Stimulated activated CD4-positive, alpha-beta T cell treated with anti-CD3 and anti-CD28 coated beads, Interleukin-15, amount 100 ng/mL, for 1 hour (primary cell): ENCODE measurements around the gene TRABD2B.

Source experiments
- DNase-seq, 2 donors: peaks; one replicate each; pipeline ENCODE4 v3.0.0-alpha.2; 2020; ENCODE audit warnings: low read depth in 1 of 2, low spot score in 1 of 2

Gene TRABD2B

GRCh38 chr1:47782414-47783166 lies 214.6 kb downstream of the TRABD2B start:
- no peak for DNase-seq

- DNase-seq: no peak
Observed at GRCh38 chr1:47781171-47781959, 215.8 kb downstream of the TRABD2B start.

- DNase-seq: no peak
Observed at GRCh38 chr1:47780469-47780995, 216.7 kb downstream of the TRABD2B start.

GRCh38 chr1:47779613-47780012 lies 217.6 kb downstream of the TRABD2B start:
- no peak for DNase-seq

- DNase-seq: no peak
Observed at GRCh38 chr1:47778280-47778679, 218.9 kb downstream of the TRABD2B start.

GRCh38 chr1:47777322-47777721 lies 219.9 kb downstream of the TRABD2B start:
- DNase-seq: no peak

GRCh38 chr1:47776667-47777131 lies 220.5 kb downstream of the TRABD2B start:
- no peak for DNase-seq

GRCh38 chr1:47774986-47775834 lies 222.0 kb downstream of the TRABD2B start:
- no peak for DNase-seq

GRCh38 chr1:47772960-47773682 lies 224.1 kb downstream of the TRABD2B start:
- DNase-seq: no peak

- no peak for DNase-seq
Observed at GRCh38 chr1:47772281-47772680, 224.9 kb downstream of the TRABD2B start.

- no peak for DNase-seq
Observed at GRCh38 chr1:47771751-47772150, 225.4 kb downstream of the TRABD2B start.

- DNase-seq: no peak
Observed at GRCh38 chr1:47769983-47770382, 227.2 kb downstream of the TRABD2B start.

- DNase-seq: no peak
Observed at GRCh38 chr1:47769295-47769694, 227.9 kb downstream of the TRABD2B start.

GRCh38 chr1:47767741-47768100 lies 229.5 kb downstream of the TRABD2B start:
- no peak for DNase-seq

GRCh38 chr1:47766832-47767740 lies 230.1 kb downstream of the TRABD2B start:
- DNase-seq: no peak

- DNase-seq: no peak
Observed at GRCh38 chr1:47765742-47766485, 231.3 kb downstream of the TRABD2B start.

- DNase-seq: no peak
Observed at GRCh38 chr1:47765236-47765635, 231.9 kb downstream of the TRABD2B start.

- DNase-seq: no peak
Observed at GRCh38 chr1:47764461-47765046, 232.6 kb downstream of the TRABD2B start.
